Panc1 (cell line): ENCODE data around the gene LRRC26. TPM values are rescaled to one million over a fixed set of nuclear protein-coding genes. Genes with fewer than 3 reads are reported as not detected.

Experiments used
- ATAC-seq: fragments of 200-7000 bp; cut with Tn5 transposase; 2 replicates; pipeline ENCODE4 v1.9.1; 2020; ENCODE audit warnings: mild to moderate bottlenecking, moderate library complexity
- BruUV-seq: library from RNA; stranded (reverse); fragments of 400-500 nt; replicated peaks from 2 replicates; lab custom pipeline; 2021; lab: Mats Ljungman, UMichigan
- CTCF ChIA-PET: fragments of 300-600 bp; sonication (Branson Sonifier 250); formaldehyde crosslinking; loops from one replicate; lab custom pipeline; 2022; ENCODE audit warnings: antibody characterized with exemption; lab: Charles Lee
- POLR2A ChIA-PET: fragments of 300-600 bp; sonication (Branson Sonifier 250); formaldehyde crosslinking; loops from one replicate; lab custom pipeline; 2022; ENCODE audit warnings: antibody characterized with exemption; lab: Charles Lee
- DNase-seq: peaks from one replicate; pipeline ENCODE4 v3.0.0-alpha.2; 2010; ENCODE audit warnings: low read depth, low spot score
- H3K27ac ChIP-seq: 2 replicates; pipeline ENCODE4 v1.5.1; 2011; ENCODE audit warnings: mild to moderate bottlenecking, low read length, inconsistent platforms
- H3K27me3 ChIP-seq: fragments of 200-500 bp; sonication (Bioruptor generic); 2 replicates; pipeline ENCODE4 v1.6.0; 2014; ENCODE audit warnings: low read length, inconsistent platforms; ENCODE audit not compliant: control insufficient read depth, insufficient read depth
- H3K36me3 ChIP-seq: fragments of 200-500 bp; sonication (Bioruptor generic); 2 replicates; pipeline ENCODE4 v1.5.1; 2014; ENCODE audit warnings: inconsistent platforms, mild to moderate bottlenecking, low read length, moderate library complexity; ENCODE audit not compliant: control insufficient read depth, insufficient read depth
- H3K4me1 ChIP-seq: 2 replicates; pipeline ENCODE4 v1.5.1; 2011; ENCODE audit warnings: inconsistent platforms, mild to moderate bottlenecking, low read length, moderate library complexity; ENCODE audit not compliant: control insufficient read depth, insufficient read depth
- H3K4me3 ChIP-seq, 2 experiments: 2 replicates each; pipeline ENCODE4 v1.5.1; 2011 to 2012; ENCODE audit warnings: low read depth in 2 of 2, low read length in 2 of 2, mild to moderate bottlenecking in 2 of 2, inconsistent platforms in 1 of 2, moderate library complexity in 1 of 2
- H3K9me3 ChIP-seq: fragments of 200-500 bp; sonication (Bioruptor generic); 2 replicates; pipeline ENCODE4 v1.5.1; 2014; ENCODE audit warnings: low read depth, mild to moderate bottlenecking, inconsistent platforms, low read length, moderate library complexity; ENCODE audit not compliant: control insufficient read depth, insufficient read depth
- POLR2AphosphoS5 ChIP-seq: IDR thresholded peaks from 2 replicates; pipeline ENCODE4 v1.6.1; 2012; ENCODE audit warnings: mild to moderate bottlenecking, low read depth, low read length, moderate library complexity
- SIN3A ChIP-seq: IDR thresholded peaks from 2 replicates; pipeline ENCODE4 v1.6.1; 2012; ENCODE audit warnings: low read depth, mild to moderate bottlenecking, low read length, moderate library complexity, borderline replicate concordance; ENCODE audit not compliant: insufficient read depth
- TCF7L2 ChIP-seq: IDR thresholded peaks from 2 replicates; pipeline ENCODE4 v1.6.1; 2011; ENCODE audit warnings: mild to moderate bottlenecking, low read depth, low read length, inconsistent platforms
- in situ Hi-C: cut with HindIII; loops from 2 replicates; pipeline ENCODE4 v1.10.0; 2016; ENCODE audit warnings: low sequenced_read_pairs, low pct_unique_long_range_greater_than_20kb
- intact Hi-C: fragments of 100-400 bp; cut with micrococcal nuclease; formaldehyde crosslinking; loops from one replicate; pipeline ENCODE4 v1.10.0; 2022; ENCODE audit not compliant: unreplicated experiment
- total RNA-seq: library from RNA; stranded (reverse); gene quantifications from one replicate; pipeline ENCODE4 v1.2.1, GENCODE V29; 2021; ENCODE audit not compliant: unreplicated experiment
- TF ChIP-seq, protein P1 (sequence below), 2 experiments: IDR thresholded peaks; 2 replicates each; pipeline ENCODE4 v1.6.1; 2011 to 2012; ENCODE audit warnings: low read depth in 2 of 2, control low read depth in 1 of 2, low read length in 1 of 2, mild to moderate bottlenecking in 1 of 2, moderate library complexity in 1 of 2; ENCODE audit not compliant: insufficient read depth in 1 of 2
- TF ChIP-seq, protein P2 (sequence below): fragments of 450-650 bp; IDR thresholded peaks from 2 replicates; pipeline ENCODE4 v1.5.1; 2017; ENCODE audit warnings: mild to moderate bottlenecking

LRRC26 gene
- total RNA-seq, 1 experiment from 2014 or later: 0.69 TPM

DNA sequence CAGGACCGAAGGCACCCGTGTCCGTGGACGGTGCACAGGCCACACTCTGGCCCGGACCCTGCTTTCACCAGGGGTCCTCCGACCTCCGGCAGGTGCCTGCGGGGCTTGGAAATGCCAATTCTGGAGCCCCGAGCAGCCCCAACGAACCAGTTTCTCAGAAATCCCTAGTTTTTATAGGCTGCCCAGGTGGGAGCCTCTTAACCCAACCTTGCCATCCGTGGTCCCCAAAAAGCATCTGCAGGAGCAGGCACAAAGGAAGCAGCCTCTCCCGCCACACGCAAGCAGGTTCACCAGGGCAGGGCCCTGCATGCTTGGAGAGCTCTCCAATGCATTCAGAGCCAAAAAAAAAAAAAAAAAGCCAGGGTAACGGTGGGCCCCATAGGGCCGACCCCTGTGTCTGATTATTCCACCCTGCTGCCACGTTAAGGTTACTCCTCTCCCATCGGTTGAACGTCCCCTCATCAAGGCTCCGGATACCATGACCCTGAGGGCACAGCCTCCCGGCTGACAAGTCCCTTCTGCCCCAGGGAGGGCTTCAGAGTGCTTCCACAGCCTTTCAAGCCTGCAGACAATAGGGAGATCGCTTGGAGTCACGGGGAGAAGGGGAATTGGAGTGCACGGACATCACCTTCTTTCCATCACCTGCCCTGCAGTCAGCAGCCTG is 31.5 kb upstream of the LRRC26 start:
- ATAC-seq (peak; percentile 4), DNase-seq (no peak)
- TF ChIP-seq, protein P1, sequence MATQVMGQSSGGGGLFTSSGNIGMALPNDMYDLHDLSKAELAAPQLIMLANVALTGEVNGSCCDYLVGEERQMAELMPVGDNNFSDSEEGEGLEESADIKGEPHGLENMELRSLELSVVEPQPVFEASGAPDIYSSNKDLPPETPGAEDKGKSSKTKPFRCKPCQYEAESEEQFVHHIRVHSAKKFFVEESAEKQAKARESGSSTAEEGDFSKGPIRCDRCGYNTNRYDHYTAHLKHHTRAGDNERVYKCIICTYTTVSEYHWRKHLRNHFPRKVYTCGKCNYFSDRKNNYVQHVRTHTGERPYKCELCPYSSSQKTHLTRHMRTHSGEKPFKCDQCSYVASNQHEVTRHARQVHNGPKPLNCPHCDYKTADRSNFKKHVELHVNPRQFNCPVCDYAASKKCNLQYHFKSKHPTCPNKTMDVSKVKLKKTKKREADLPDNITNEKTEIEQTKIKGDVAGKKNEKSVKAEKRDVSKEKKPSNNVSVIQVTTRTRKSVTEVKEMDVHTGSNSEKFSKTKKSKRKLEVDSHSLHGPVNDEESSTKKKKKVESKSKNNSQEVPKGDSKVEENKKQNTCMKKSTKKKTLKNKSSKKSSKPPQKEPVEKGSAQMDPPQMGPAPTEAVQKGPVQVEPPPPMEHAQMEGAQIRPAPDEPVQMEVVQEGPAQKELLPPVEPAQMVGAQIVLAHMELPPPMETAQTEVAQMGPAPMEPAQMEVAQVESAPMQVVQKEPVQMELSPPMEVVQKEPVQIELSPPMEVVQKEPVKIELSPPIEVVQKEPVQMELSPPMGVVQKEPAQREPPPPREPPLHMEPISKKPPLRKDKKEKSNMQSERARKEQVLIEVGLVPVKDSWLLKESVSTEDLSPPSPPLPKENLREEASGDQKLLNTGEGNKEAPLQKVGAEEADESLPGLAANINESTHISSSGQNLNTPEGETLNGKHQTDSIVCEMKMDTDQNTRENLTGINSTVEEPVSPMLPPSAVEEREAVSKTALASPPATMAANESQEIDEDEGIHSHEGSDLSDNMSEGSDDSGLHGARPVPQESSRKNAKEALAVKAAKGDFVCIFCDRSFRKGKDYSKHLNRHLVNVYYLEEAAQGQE (IDR thresholded peaks at IDR 0.05; ENCODE audit: insufficient read depth in 1 of 2, low read depth in 2 of 2, low read length in 1 of 2): no peak
- TF ChIP-seq, protein P2, sequence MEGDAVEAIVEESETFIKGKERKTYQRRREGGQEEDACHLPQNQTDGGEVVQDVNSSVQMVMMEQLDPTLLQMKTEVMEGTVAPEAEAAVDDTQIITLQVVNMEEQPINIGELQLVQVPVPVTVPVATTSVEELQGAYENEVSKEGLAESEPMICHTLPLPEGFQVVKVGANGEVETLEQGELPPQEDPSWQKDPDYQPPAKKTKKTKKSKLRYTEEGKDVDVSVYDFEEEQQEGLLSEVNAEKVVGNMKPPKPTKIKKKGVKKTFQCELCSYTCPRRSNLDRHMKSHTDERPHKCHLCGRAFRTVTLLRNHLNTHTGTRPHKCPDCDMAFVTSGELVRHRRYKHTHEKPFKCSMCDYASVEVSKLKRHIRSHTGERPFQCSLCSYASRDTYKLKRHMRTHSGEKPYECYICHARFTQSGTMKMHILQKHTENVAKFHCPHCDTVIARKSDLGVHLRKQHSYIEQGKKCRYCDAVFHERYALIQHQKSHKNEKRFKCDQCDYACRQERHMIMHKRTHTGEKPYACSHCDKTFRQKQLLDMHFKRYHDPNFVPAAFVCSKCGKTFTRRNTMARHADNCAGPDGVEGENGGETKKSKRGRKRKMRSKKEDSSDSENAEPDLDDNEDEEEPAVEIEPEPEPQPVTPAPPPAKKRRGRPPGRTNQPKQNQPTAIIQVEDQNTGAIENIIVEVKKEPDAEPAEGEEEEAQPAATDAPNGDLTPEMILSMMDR: no peak
- no peak for TF ChIP-seq TCF7L2
- no peak for TF ChIP-seq SIN3A
- TF ChIP-seq POLR2AphosphoS5: no peak
- H3K4me1 ChIP-seq: peaks cover 32% of the 10 kb centered on the region
- intact Hi-C loops (no loop called here), in situ Hi-C loops (no loop called here)
- no peaks in the 10 kb centered on the region for H3K9me3 ChIP-seq
- peak overlapping the region; percentile 65 for H3K27ac ChIP-seq
- no TSS peak for BruUV-seq
- CTCF ChIA-PET: interaction anchor here (1.1 kb wide), 1 partner anchor 35 kb away, joined by 8 read pairs; no protein-coding TSS in a partner anchor
- H3K4me3 ChIP-seq: peak overlapping the region; percentile 60 to 63
- peaks cover 2% of the 10 kb centered on the region; the same call in 1 of the 2 replicates for H3K36me3 ChIP-seq
- POLR2A ChIA-PET: interaction anchor here (0.5 to 0.8 kb wide), 2 partner anchors 11 to 87 kb away, joined by 4 read pairs; partner anchors contain the start of gene DPP7
- H3K27me3 ChIP-seq: no peaks in the 10 kb centered on the region

DNA sequence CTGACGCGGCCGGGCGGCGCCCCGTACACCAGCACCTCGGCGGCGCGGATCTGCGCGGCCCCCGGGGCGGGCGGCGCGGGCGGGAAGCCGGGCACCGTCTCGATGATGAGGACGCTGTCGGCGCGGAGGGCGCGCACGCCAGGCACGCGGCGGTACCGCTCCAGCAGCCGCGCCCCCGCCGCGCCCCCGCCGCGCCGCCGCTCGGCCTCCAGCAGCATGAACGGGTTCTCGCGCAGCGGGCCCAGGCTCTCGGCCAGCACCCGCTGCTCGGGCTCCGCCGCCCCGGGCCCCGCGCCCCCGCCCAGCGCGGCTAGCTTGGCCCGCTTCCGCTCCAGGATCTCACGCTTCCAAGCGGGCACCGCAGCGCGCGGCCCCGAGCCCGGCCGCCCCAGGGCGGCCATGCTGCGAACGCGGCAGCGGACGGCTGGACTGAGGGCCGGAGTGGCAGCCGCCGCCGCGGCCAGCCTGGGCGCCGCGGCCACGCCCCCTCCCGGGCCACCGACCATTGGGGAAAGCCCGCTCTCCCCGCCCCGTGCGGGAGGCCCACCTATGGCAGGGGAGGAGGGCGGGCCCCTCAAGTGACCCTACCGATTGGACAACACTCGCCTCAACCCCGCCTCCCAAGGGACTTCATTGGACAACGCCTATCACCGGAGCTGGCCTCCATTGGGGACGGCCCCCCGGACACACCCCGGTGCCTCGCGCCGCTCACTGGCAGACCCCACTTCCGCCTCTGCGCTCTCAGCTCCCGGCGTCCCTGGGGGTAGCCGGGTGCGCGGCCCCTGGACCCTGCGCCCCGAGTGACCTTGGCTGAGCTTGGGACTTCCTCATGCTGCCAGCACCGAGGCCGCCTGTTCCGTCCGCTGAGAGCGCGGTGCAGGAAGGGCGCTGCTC is 30.7 kb upstream of the LRRC26 start, which contains the start of gene TPRN:
Gene TPRN, minus strand, starts transcription at position 431 of the 894 bp plus-strand sequence. Its CDS starts 30 bp downstream, at position 401.
- ChIA-PET CTCF (interaction anchor here (1.1 kb wide), 1 partner anchor 36 kb away, joined by 8 read pairs; no protein-coding TSS in a partner anchor), POLR2A (interaction anchor here (0.5 to 0.8 kb wide), 2 partner anchors 10 to 86 kb away, joined by 4 read pairs; partner anchors contain the start of gene DPP7)
- Histone ChIP-seq H3K4me1 (peaks cover 32% of the 10 kb centered on the region), H3K9me3 (no peaks in the 10 kb centered on the region), H3K4me3 (peak within 1 kb of the TSS; percentile 60 to 63), H3K27ac (peak within 1 kb of the TSS; percentile 65), H3K36me3 (no peaks in the 10 kb centered on the region; the same call in 1 of the 2 replicates), H3K27me3 (no peaks in the 10 kb centered on the region)
- ATAC-seq: peak; percentile 92
- in situ Hi-C loops: no loop called here
- peak; percentile 62 for TF ChIP-seq POLR2AphosphoS5
- TF ChIP-seq TCF7L2: no peak
- peak; percentile 92; the same call in 1 of the 2 replicates for TF ChIP-seq SIN3A
- TF ChIP-seq, protein P2: no peak
- TF ChIP-seq, protein P1 (IDR thresholded peaks at IDR 0.05; ENCODE audit: insufficient read depth in 1 of 2, low read depth in 2 of 2, low read length in 1 of 2): no peak
- intact Hi-C loops: no loop called here
- DNase-seq: peak; percentile 78
- BruUV-seq: no TSS peak
